ENCODE measurements around the gene MLC1. TPM values are rescaled to one million over a fixed set of nuclear protein-coding genes. Genes with fewer than 3 reads are reported as not detected.

Gene MLC1
- total and polyA plus RNA-seq, 2 of the 4 experiments (the other 2 are of a cell fraction), result 0.10 TPM; not detected in 1

- Histone ChIP-seq H3K4me2 (ENCODE audit: low read depth, low read length) (no peak overlapping the region), H3K79me1 (ENCODE audit: low read depth in 1 of 2, low read length in 2 of 2) (no peaks in the 10 kb centered on the region), H3K36me3 (ENCODE audit: control insufficient read depth, insufficient read depth, low read length) (no peaks in the 10 kb centered on the region), H2AFZ (replicated peaks; ENCODE audit: low read length, poor library complexity) (no peak overlapping the region), H3K27me3 (ENCODE audit: control insufficient read depth, insufficient read depth, low read length) (peaks cover 49% of the 10 kb centered on the region), H3K9ac (ENCODE audit: low read depth, low read length) (no peak overlapping the region), H3K9me1 (ENCODE audit: insufficient read depth, low read length) (no peaks in the 10 kb centered on the region), H3K4me3 (ENCODE audit: insufficient read depth, low read depth, low read length) (no peak overlapping the region), H4K91ac (ENCODE audit: insufficient read depth, low read depth, low read length) (no peak overlapping the region), H2AK9ac (replicated peaks; ENCODE audit: low read depth, low read length, poor library complexity) (no peak overlapping the region), H2AK5ac (ENCODE audit: low read depth, low read length) (no peak overlapping the region), H4K8ac (ENCODE audit: low read depth in 2 of 2, low read length in 2 of 2) (no peak overlapping the region), H2BK20ac (ENCODE audit: low read depth, low read length) (no peak overlapping the region), H2BK5ac (ENCODE audit: low read depth, low read length, poor library complexity, severe bottlenecking) (no peak overlapping the region), H3K27ac (ENCODE audit: insufficient read depth, low read length) (no peak overlapping the region), H3K9me3 (ENCODE audit: control insufficient read depth, insufficient read depth, low read length) (no peaks in the 10 kb centered on the region), H3K56ac (ENCODE audit: extremely low read depth, insufficient read depth, low read length) (no peak overlapping the region), H3K4me1 (ENCODE audit: control insufficient read depth, insufficient read depth, low read length) (peaks cover 6% of the 10 kb centered on the region; the same call in 1 of the 2 replicates), H3K4ac (ENCODE audit: low read depth, low read length) (no peak overlapping the region), H2BK120ac (ENCODE audit: low read depth, low read length) (no peak overlapping the region), H4K5ac (ENCODE audit: low read depth, low read length) (no peak overlapping the region), H3K23ac (ENCODE audit: low read depth, low read length) (no peak overlapping the region), H2BK15ac (ENCODE audit: low read depth, low read length) (no peak overlapping the region), H3K18ac (ENCODE audit: low read depth, low read length) (no peak overlapping the region), H4K20me1 (ENCODE audit: insufficient read depth, low read length) (no peaks in the 10 kb centered on the region), H3K14ac (replicated peaks; ENCODE audit: low read depth, low read length) (no peak overlapping the region)
- in situ Hi-C loops (cut with MboI; ENCODE audit: low sequenced_read_pairs) (no loop called here), intact Hi-C loops (cut with micrococcal nuclease) (no loop called here), dilution Hi-C loops (cut with HindIII; ENCODE audit: low sequenced_read_pairs, unreplicated experiment) (no loop called here)
- CTCF ChIA-PET, result no interaction called here
- no TSS peak for BruUV-seq (replicated peaks)
- WGBS, 2 experiments (ENCODE audit: extremely low coverage in 2 of 2, insufficient read length in 1 of 2), result 88% methylated on average over 6 of the region's 28 CpGs; no CpG with 5 or more reads in 1 of the 2 experiments
- POLR2A ChIA-PET (ENCODE audit: unreplicated experiment), result no interaction called here
- TF ChIP-seq CHD1 (IDR thresholded peaks at IDR 0.05; ENCODE audit: low read depth, low read length) (no peak), CEBPB (IDR thresholded peaks at IDR 0.05; ENCODE audit: low read depth, low read length) (no peak), CTCF (conservative IDR thresholded peaks at IDR 0.05; ENCODE audit: low read depth, low read length) (no peak), RCOR1 (IDR thresholded peaks at IDR 0.05; ENCODE audit: insufficient replicate concordance, low read length) (no peak), BHLHE40 (IDR thresholded peaks at IDR 0.05; ENCODE audit: low read depth, low read length) (no peak), MAZ (IDR thresholded peaks at IDR 0.05; ENCODE audit: borderline replicate concordance, low read depth, low read length) (no peak), ELK1 (IDR thresholded peaks at IDR 0.05; ENCODE audit: borderline replicate concordance, low read depth, low read length) (no peak), FOS (IDR thresholded peaks at IDR 0.05; ENCODE audit: low read depth, low read length) (no peak), USF2 (IDR thresholded peaks at IDR 0.05; ENCODE audit: low read depth, low read length) (no peak), POLR2A (IDR thresholded peaks at IDR 0.05; ENCODE audit: low read depth, low read length) (no peak), MXI1 (IDR thresholded peaks at IDR 0.05; ENCODE audit: borderline replicate concordance, low read depth, low read length) (no peak), RAD21 (IDR thresholded peaks at IDR 0.05; ENCODE audit: low read length) (no peak), SMC3 (IDR thresholded peaks at IDR 0.05; ENCODE audit: low read depth, low read length) (no peak)
- DNase-seq, result no peak
- ATAC-seq (ENCODE audit: low read depth), result no peak
These were observed 24.6 kb downstream of the MLC1 start for GRCh38 chr22:50060441-50061140.
